HepG2 (cell line): ENCODE measurements around the gene SLC2A14. TPM values are rescaled to one million over a fixed set of nuclear protein-coding genes. Genes with fewer than 3 reads are reported as not detected.

Experiments used
- ATAC-seq: fragments of 200-7000 bp; cut with Tn5 transposase; 3 replicates; pipeline ENCODE4 v1.9.1; 2020; ENCODE audit warnings: mild to moderate bottlenecking, moderate library complexity
- BruUV-seq: library from RNA; stranded (reverse); fragments of 400-500 nt; replicated peaks from 2 replicates; lab custom pipeline; 2021; lab: Mats Ljungman, UMichigan
- CTCF ChIA-PET: fragments of 300-600 bp; formaldehyde crosslinking; extraction: SDS; loops from one replicate; lab custom pipeline; 2021; ENCODE audit warnings: low total read pairs, inconsistent platforms, low intra/inter-chr PET ratio; lab: Yijun Ruan, JAX
- POLR2A ChIA-PET: fragments of 350-600 bp; sonication (Branson Sonifier 250); formaldehyde crosslinking; loops from one replicate; lab custom pipeline; 2020; ENCODE audit warnings: antibody characterized with exemption, inconsistent platforms; lab: Yijun Ruan, JAX
- DNase-seq: peaks from one replicate; pipeline ENCODE4 v3.0.0-alpha.2; 2015; ENCODE audit warnings: low spot score
- FAIRE-seq: peaks from 3 replicates; lab custom pipeline; 2011; peaks lifted over from hg19 to GRCh38; lab: Jason Lieb, UNC
- H2AFZ ChIP-seq: one replicate; pipeline ENCODE4 v1.6.1; 2011; ENCODE audit warnings: low read length, inconsistent platforms
- H3K27ac ChIP-seq: fragments of 300-600 bp; 3 replicates; pipeline ENCODE4 v1.8.0; 2011; ENCODE audit warnings: mixed run types, mild to moderate bottlenecking, mixed read lengths, low read length, inconsistent platforms; ENCODE audit not compliant: insufficient read depth; ENCODE audit errors: extremely low read length
- H3K27me3 ChIP-seq, 2 experiments: fragments of 200-600 bp in 1 of 2; 2 replicates in 1 of 2; 3 replicates in 1 of 2; pipeline versions ENCODE4 v1.6.0 to v1.8.0; 2011; ENCODE audit warnings: low read length in 2 of 2, mild to moderate bottlenecking in 2 of 2, moderate library complexity in 2 of 2, inconsistent platforms in 1 of 2; ENCODE audit not compliant: insufficient read depth in 2 of 2, control insufficient read depth in 1 of 2
- H3K36me3 ChIP-seq, 2 experiments: fragments of 200-600 bp in 1 of 2; replicated peaks in 1 of 2; 2 replicates in 1 of 2; 3 replicates in 1 of 2; pipeline versions ENCODE4 v1.5.1 to v1.8.0; 2011; ENCODE audit warnings: low read length in 2 of 2, inconsistent platforms in 1 of 2; ENCODE audit not compliant: insufficient read depth in 2 of 2, control insufficient read depth in 1 of 2
- H3K4me1 ChIP-seq: 2 replicates; pipeline ENCODE4 v1.5.1; 2012; ENCODE audit warnings: low read length, inconsistent platforms; ENCODE audit not compliant: insufficient read depth
- H3K4me2 ChIP-seq: 2 replicates; pipeline ENCODE4 v1.6.0; 2011; ENCODE audit warnings: low read depth, low read length, inconsistent platforms
- H3K4me3 ChIP-seq, 3 experiments: fragments of 200-600 bp in 1 of 3; sonication (generic), shearing (Covaris generic) in 1 of 3; replicated peaks in 1 of 3; 2 replicates each; pipeline ENCODE4 v1.5.1; 2011 to 2016; ENCODE audit warnings: low read length in 3 of 3, inconsistent platforms in 2 of 3, low read depth in 2 of 3, mild to moderate bottlenecking in 2 of 3, control low read depth in 1 of 3, mixed read lengths in 1 of 3; ENCODE audit not compliant: insufficient read depth in 1 of 3
- H3K79me2 ChIP-seq: one replicate; pipeline ENCODE4 v1.6.1; 2011; ENCODE audit warnings: low read length, inconsistent platforms; ENCODE audit not compliant: insufficient read depth
- H3K9ac ChIP-seq: 2 replicates; pipeline ENCODE4 v1.6.0; 2011; ENCODE audit warnings: mild to moderate bottlenecking, low read depth, low read length, inconsistent platforms; ENCODE audit not compliant: insufficient read depth
- H3K9me3 ChIP-seq: 2 replicates; pipeline ENCODE4 v1.5.1; 2012; ENCODE audit warnings: mild to moderate bottlenecking, low read length
- H4K20me1 ChIP-seq: 2 replicates; pipeline ENCODE4 v1.6.0; 2011; ENCODE audit warnings: inconsistent platforms, mild to moderate bottlenecking, low read length, moderate library complexity; ENCODE audit not compliant: insufficient read depth
- FOXP4 ChIP-seq: sonication (generic); formaldehyde crosslinking; IDR thresholded peaks from 2 replicates; pipeline ENCODE4 v1.4.0; 2020; ENCODE audit warnings: missing genetic modification reagents
- GFI1 ChIP-seq: sonication (generic); formaldehyde crosslinking; IDR thresholded peaks from 2 replicates; pipeline ENCODE4 v1.5.0; 2020; ENCODE audit warnings: missing genetic modification reagents, mild to moderate bottlenecking, borderline replicate concordance
- NR2F1 ChIP-seq, 2 experiments: fragments of 450-650 bp in 1 of 2; formaldehyde crosslinking in 1 of 2; IDR thresholded peaks; 2 replicates each; pipeline versions ENCODE4 v1.5.0 to v1.6.1; 2016 to 2020; ENCODE audit warnings: mild to moderate bottlenecking in 1 of 2, missing compliant biosample characterization in 1 of 2, missing genetic modification reagents in 1 of 2, moderate library complexity in 1 of 2
- PAXIP1 ChIP-seq: sonication (generic); formaldehyde crosslinking; conservative IDR thresholded peaks from 2 replicates; pipeline ENCODE4 v1.4.0; 2020; ENCODE audit warnings: mild to moderate bottlenecking, missing genetic modification reagents, moderate library complexity
- RAD21 ChIP-seq: fragments of 450-650 bp; formaldehyde crosslinking; IDR thresholded peaks from 2 replicates; pipeline ENCODE4 v1.5.0; 2020; ENCODE audit warnings: mild to moderate bottlenecking
- SOX13 ChIP-seq, 3 experiments: fragments of 450-650 bp in 1 of 3; sonication (generic) in 1 of 3; formaldehyde crosslinking in 1 of 3; IDR thresholded peaks in 2 of 3; conservative IDR thresholded peaks in 1 of 3; 2 replicates each; pipeline versions ENCODE4 v1.5.0 to v1.6.1; 2016 to 2020; ENCODE audit warnings: antibody characterized with exemption in 1 of 3, mild to moderate bottlenecking in 1 of 3, missing compliant biosample characterization in 1 of 3, missing genetic modification reagents in 1 of 3, moderate library complexity in 1 of 3
- SPEN ChIP-seq: sonication (generic); formaldehyde crosslinking; IDR thresholded peaks from 2 replicates; pipeline ENCODE4 v1.5.1; 2020; ENCODE audit warnings: low read depth, mild to moderate bottlenecking, missing genetic modification reagents
- ZNF431 ChIP-seq: sonication (generic); formaldehyde crosslinking; IDR thresholded peaks from 2 replicates; pipeline ENCODE4 v1.9.0; 2022; ENCODE audit warnings: missing genetic modification reagents, low read depth, mild to moderate bottlenecking, borderline replicate concordance
- WGBS: methylation state at CpG from one replicate; pipeline ENCODE4 v1.1.6; 2017; ENCODE audit warnings: low lambda C conversion rate; 5-methylcytosine and 5-hydroxymethylcytosine counted together
- in situ Hi-C: cut with HindIII; loops from 2 replicates; pipeline ENCODE4 v1.10.0; 2017; ENCODE audit warnings: low pct_unique_long_range_greater_than_20kb; ENCODE audit not compliant: extremely low pct_ligation_motif_present
- intact Hi-C: fragments of 100-400 bp; cut with micrococcal nuclease; formaldehyde crosslinking; loops from one replicate; pipeline ENCODE4 v1.10.0; 2022; ENCODE audit not compliant: unreplicated experiment
- polyA plus RNA-seq, 8 experiments: library from polyadenylated mRNA; depleted of rRNA in 3 of 8; stranded (reverse) in 7 of 8; unstranded in 1 of 8; fragments of >200 nt; fragmentation: Illumina TruSeq in 4 of 8; extraction: Trizol in 4 of 8; gene quantifications; 2 replicates each; pipeline versions ENCODE4 v1.2.1 to v1.2.3, GENCODE V29; 2011 to 2016; ENCODE audit warnings: low read depth in 4 of 8, missing spikeins in 1 of 8, mixed read lengths in 1 of 8; ENCODE audit not compliant: insufficient read depth in 1 of 8
- total RNA-seq, 5 experiments: library from RNA; depleted of rRNA; stranded (reverse); fragments of >200 nt; fragmentation: Illumina TruSeq; extraction: Trizol; gene quantifications; 2 replicates each; pipeline ENCODE4 v1.2.3, GENCODE V29; 2016; ENCODE audit warnings: low read depth in 1 of 5
- TF ChIP-seq, protein P1 (sequence below): sonication (generic); formaldehyde crosslinking; conservative IDR thresholded peaks from 2 replicates; pipeline ENCODE4 v1.8.1; 2023; ENCODE audit warnings: missing genetic modification reagents
- TF ChIP-seq, protein P2 (sequence below): sonication (generic); formaldehyde crosslinking; IDR thresholded peaks from 2 replicates; pipeline ENCODE4 v1.5.0; 2020; ENCODE audit warnings: missing genetic modification reagents

Gene SLC2A14
- total and polyA plus RNA-seq, 2 of the 13 experiments (the other 11 are each of a cell fraction or from before 2014, with no cell fraction given), result 7.7 to 39.0 TPM

DNA sequence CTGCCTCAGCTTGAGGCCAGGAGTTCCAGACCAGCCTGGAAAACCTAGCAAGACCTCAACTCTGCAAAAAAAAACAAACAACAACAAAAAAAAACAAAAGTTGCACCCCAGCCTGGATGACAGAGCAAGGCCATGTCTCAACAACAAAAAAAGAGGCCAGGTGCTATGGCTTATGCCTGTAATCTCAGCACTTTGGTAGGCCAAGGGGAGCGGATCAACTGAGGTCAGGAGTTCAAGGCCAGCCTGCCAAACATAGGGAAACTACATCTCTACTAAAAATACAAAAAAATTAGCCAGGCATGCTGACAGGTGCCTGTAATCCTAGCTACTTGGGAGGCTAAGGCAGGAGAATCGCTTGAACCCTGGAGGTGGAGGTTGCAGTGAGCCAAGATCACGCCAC is 6.5 kb upstream of the SLC2A14 start (continued):
- peak; percentile 64; the same call in 1 of the 2 replicates for TF ChIP-seq GFI1 (CRISPR knock-in tag)
- TF ChIP-seq NR2F1 (CRISPR knock-in tag; IDR thresholded peaks at IDR 0.05), result peak; percentile 45 to 46; a peak in 2 of 4 replicates
- peak; percentile 38 for TF ChIP-seq PAXIP1 (CRISPR knock-in tag)

DNA sequence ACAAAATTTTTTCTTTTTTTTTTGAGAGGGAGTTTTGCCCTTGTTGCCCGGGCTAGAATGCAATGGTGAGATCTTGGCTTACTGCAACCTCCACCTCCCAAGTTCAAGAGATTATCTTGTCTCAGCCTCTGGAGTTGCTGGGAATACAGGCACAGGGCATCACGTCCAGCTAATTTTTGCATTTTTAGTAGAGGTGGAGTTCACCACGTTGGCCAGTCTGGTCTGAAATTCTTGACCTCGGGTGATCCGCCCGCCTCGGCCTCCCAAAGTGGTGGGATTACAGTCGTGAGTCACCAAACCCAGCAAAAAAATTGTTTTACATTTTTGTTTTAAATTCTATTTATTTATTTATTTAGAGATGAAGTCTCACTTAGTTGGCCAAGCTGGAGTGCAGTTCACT is 4.7 kb upstream of the SLC2A14 start:
- no peak overlapping the region for H2AFZ ChIP-seq
- no peak overlapping the region for H3K4me3 ChIP-seq
- no peaks in the 10 kb centered on the region for H4K20me1 ChIP-seq
- H3K9me3 ChIP-seq, result no peaks in the 10 kb centered on the region
- peaks cover 27% of the 10 kb centered on the region for H3K4me1 ChIP-seq
- no peak overlapping the region for H3K27ac ChIP-seq
- H3K79me2 ChIP-seq, result no peaks in the 10 kb centered on the region
- ATAC-seq (no peak), DNase-seq (no peak), FAIRE-seq (no peak)
- TF ChIP-seq, protein P1, sequence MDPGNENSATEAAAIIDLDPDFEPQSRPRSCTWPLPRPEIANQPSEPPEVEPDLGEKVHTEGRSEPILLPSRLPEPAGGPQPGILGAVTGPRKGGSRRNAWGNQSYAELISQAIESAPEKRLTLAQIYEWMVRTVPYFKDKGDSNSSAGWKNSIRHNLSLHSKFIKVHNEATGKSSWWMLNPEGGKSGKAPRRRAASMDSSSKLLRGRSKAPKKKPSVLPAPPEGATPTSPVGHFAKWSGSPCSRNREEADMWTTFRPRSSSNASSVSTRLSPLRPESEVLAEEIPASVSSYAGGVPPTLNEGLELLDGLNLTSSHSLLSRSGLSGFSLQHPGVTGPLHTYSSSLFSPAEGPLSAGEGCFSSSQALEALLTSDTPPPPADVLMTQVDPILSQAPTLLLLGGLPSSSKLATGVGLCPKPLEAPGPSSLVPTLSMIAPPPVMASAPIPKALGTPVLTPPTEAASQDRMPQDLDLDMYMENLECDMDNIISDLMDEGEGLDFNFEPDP, result 0 out of 2 replicates have a peak, but pooled peaks have one; percentile 25
- TF ChIP-seq ZNF431 (CRISPR knock-in tag), result no peak
- no peak for TF ChIP-seq SOX13 (IDR thresholded peaks at IDR 0.05)
- no peak for TF ChIP-seq SOX13 (CRISPR knock-in tag; conservative IDR thresholded peaks at IDR 0.05 in 1 of 2, IDR thresholded peaks at IDR 0.05 in 1 of 2)
- TF ChIP-seq SPEN (CRISPR knock-in tag), result no peak
- TF ChIP-seq, protein P2, sequence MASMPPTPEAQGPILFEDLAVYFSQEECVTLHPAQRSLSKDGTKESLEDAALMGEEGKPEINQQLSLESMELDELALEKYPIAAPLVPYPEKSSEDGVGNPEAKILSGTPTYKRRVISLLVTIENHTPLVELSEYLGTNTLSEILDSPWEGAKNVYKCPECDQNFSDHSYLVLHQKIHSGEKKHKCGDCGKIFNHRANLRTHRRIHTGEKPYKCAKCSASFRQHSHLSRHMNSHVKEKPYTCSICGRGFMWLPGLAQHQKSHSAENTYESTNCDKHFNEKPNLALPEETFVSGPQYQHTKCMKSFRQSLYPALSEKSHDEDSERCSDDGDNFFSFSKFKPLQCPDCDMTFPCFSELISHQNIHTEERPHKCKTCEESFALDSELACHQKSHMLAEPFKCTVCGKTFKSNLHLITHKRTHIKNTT (CRISPR knock-in tag), result no peak
- TF ChIP-seq FOXP4 (CRISPR knock-in tag), result no peak
- TF ChIP-seq RAD21, result no peak
- no peak overlapping the region for H3K4me2 ChIP-seq
- BruUV-seq, result no TSS peak
- CTCF ChIA-PET, result no interaction called here
- H3K9ac ChIP-seq, result no peak overlapping the region
- WGBS, result 97% methylated on average over 8 of the region's 8 CpGs
- peaks cover 0 to 5% of the 10 kb centered on the region in 2 experiments; a peak in 2 of 5 replicates for H3K36me3 ChIP-seq
- no peaks in the 10 kb centered on the region for H3K27me3 ChIP-seq
- in situ Hi-C loops, result no loop called here
- POLR2A ChIA-PET, result interaction anchor here (1.9 kb wide), 1 partner anchor 14 kb away, joined by 5 read pairs; no protein-coding TSS in a partner anchor
- intact Hi-C loops, result no loop called here
